Activated naive CD8-positive, alpha-beta T cell treated with anti-CD3 and anti-CD28 coated beads, Interleukin-2, amount 50 U/mL, for 24 hours (primary cell): ENCODE results near the gene BTBD2.
A peak's percentile ranks its signal among the peaks of the same experiment; 100 is the strongest.
"Not testable (repeated sequence)": the region's sequence is repeated elsewhere in the genome, so short reads cannot be mapped to it uniquely, and the experiment has no call there.

Experiments
- ATAC-seq: fragments of 150-1000 bp; cut with Tn5 transposase; one replicate; pipeline ENCODE4 v1.10.0; 2021
- DNase-seq: peaks from one replicate; pipeline ENCODE4 v3.0.0; 2021
- H3K27ac Mint-ChIP-seq: one replicate; pipeline ENCODE4 v1.8.0; 2021; ENCODE audit warnings: mild to moderate bottlenecking, mixed read lengths
- H3K27me3 Mint-ChIP-seq: one replicate; pipeline ENCODE4 v1.8.0; 2021; ENCODE audit warnings: mixed read lengths
- H3K36me3 Mint-ChIP-seq: one replicate; pipeline ENCODE4 v1.8.0; 2021; ENCODE audit warnings: low read depth, mixed read lengths
- H3K4me1 Mint-ChIP-seq: one replicate; pipeline ENCODE4 v1.8.0; 2021; ENCODE audit warnings: mixed read lengths
- H3K4me3 Mint-ChIP-seq: one replicate; pipeline ENCODE4 v1.8.0; 2021; ENCODE audit warnings: mild to moderate bottlenecking, moderate library complexity, mixed read lengths
- H3K9me3 Mint-ChIP-seq: one replicate; pipeline ENCODE4 v1.8.0; 2021; ENCODE audit warnings: mixed read lengths

BTBD2 gene

DNA sequence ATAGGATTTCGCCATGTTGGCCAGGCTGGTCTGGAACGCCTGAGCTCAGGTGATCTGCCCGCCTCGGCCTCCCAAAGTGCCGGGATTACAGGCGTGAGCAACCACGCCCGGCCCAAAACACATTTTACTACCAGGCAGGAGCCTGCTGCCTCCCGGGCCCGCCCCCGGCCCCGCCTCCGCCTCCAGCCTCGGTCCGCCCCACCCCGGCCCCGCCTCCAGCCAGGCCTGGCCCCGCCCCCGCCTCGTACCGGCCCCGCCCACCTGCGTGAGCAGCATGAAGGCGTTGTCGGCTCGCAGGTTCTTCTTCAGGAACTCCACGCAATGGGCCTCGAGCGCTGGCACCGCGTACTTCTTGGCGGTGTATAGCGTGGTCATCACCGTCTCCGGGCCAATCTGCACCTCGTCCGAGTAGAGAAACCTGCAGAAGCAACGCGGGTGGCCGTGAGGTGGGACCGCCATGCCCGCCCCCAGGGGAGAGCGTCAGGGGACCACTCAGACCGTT lies 22.7 kb downstream of the BTBD2 start:
- no peaks in the 10 kb centered on the region for H3K9me3 Mint-ChIP-seq
- no peak overlapping the region for H3K27ac Mint-ChIP-seq
- H3K4me3 Mint-ChIP-seq: no peak overlapping the region
- H3K27me3 Mint-ChIP-seq: no peaks in the 10 kb centered on the region
- H3K4me1 Mint-ChIP-seq: no peaks in the 10 kb centered on the region
- DNase-seq: peak; percentile 30
- no peak for ATAC-seq
- peaks cover 6% of the 10 kb centered on the region for H3K36me3 Mint-ChIP-seq

DNA sequence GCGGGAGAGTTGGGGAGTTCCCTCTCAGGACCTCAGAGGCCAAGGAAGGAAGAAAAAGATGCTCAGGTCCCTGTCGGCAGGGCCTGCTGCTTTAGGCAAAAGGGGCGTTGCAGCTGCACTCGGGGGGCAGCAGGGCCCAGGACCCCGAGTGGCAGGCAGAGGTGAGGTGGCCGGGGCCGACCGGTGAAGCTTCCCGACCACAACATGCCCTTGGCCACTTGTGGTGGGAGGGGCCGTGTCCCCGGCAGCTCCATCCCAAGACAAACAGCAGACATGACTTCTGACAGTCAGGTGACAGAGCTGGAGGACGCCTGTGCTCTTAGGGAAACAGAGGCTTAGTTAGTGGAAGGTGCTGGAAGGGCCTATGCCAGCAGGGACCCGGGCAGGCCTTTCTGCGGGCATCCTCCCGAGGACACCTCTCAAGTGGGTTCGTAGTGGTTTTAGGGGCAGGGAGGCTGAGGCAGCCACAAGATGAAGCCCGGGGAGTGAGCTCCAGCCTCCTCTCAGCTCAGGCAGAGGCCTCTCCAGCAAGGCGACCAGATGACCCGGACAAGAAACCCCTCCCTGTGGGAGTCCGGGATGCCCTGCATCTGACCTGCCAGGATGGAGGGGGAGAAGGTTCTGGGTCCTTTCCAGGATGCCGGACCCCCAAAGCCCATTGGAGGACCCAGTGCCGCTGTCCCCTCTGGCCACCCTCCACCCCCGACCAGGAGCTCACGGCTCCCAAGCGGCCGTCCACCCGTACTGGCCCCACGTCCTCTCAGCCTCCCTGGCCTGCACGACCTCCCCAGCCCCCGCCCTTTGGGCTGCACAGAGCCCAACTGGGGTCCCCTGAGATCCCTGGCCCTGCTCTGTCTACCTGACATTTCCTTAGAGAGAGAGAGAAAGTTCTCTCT lies 24.2 kb downstream of the BTBD2 start:
- no peak overlapping the region for H3K4me3 Mint-ChIP-seq
- H3K4me1 Mint-ChIP-seq: no peaks in the 10 kb centered on the region
- no peaks in the 10 kb centered on the region for H3K27me3 Mint-ChIP-seq
- H3K9me3 Mint-ChIP-seq: no peaks in the 10 kb centered on the region
- peaks cover 5% of the 10 kb centered on the region for H3K36me3 Mint-ChIP-seq
- DNase-seq (no peak), ATAC-seq (no peak)
- no peak overlapping the region for H3K27ac Mint-ChIP-seq

GRCh38 chr19:1990230-1991017 lies 25.1 kb downstream of the BTBD2 start:
- Mint-ChIP-seq H3K9me3 (no peaks in the 10 kb centered on the region), H3K4me1 (no peaks in the 10 kb centered on the region), H3K4me3 (no peak overlapping the region), H3K27me3 (no peaks in the 10 kb centered on the region), H3K36me3 (peaks cover 1% of the 10 kb centered on the region), H3K27ac (no peak overlapping the region)
- ATAC-seq (no peak), DNase-seq (no peak)

DNA sequence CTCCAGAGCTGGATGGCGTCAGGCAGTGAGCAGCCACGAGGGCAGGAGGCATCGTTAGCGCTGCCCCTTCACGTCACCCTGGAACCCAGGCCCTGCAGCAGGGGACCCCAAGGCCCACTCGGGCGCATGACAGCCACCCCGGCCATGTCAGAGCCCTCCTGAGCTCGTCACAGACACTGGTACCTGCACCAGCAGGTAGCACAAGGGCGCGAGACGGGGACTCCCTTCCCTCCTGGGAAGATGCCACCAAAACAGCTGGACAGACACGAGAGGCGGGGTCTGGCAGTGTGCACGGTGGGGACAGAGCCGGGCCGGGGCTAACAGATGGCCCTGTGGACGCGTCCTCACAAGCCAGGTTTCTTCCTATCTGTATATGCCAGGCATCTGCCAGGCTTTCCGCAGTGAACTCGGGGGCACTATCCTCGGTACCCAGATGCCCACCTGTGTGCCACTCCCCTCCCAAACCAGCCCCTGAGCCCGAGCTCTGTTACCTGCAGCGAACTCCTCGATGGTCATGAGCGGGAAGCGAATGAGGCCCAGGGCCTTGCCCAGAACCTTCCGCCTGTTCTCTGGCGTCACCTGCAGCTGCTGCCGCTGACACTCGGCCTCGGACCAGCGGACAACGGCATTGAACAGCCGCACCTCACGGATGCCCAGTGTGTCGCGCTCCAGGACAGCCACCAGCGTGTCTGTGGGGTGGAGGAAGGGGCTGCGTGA lies 25.8 kb downstream of the BTBD2 start:
- Mint-ChIP-seq H3K27ac (no peak overlapping the region), H3K4me1 (no peaks in the 10 kb centered on the region), H3K4me3 (no peak overlapping the region), H3K27me3 (no peaks in the 10 kb centered on the region), H3K36me3 (peaks cover 1% of the 10 kb centered on the region), H3K9me3 (no peaks in the 10 kb centered on the region)
- ATAC-seq (no peak), DNase-seq (no peak)

DNA sequence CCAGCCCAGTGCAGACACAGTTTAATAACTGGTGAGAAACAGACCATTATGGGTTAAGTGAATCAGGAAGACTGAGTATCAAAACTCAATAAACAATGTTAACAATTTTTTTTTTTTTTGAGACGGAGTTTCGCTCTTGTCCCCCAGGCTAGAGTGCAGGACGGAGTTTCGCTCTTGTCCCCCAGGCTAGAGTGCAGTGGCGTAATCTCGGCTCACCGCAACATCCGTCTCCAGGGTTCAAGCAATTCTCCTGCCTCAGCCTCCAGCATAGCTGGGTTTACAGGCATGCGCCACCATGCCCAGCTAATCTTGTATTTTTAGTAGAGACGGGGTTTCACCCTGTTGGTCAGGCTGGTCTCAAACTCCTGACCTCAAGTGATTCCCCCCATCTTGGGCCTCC lies 27.1 kb downstream of the BTBD2 start:
- not testable (repeated sequence) for H3K4me1 Mint-ChIP-seq, H3K9me3 Mint-ChIP-seq
- peak overlapping the region; percentile 60 for H3K27ac Mint-ChIP-seq

GRCh38 chr19:1987197-1988187 lies 28.0 kb downstream of the BTBD2 start:
- Mint-ChIP-seq H3K4me3 (no peak overlapping the region), H3K27ac (no peak overlapping the region), H3K4me1 (no peaks in the 10 kb centered on the region), H3K36me3 (peaks cover 5% of the 10 kb centered on the region), H3K9me3 (no peaks in the 10 kb centered on the region), H3K27me3 (no peaks in the 10 kb centered on the region)
- DNase-seq (no peak), ATAC-seq (no peak)

More for the DNA sequence above, 27.1 kb downstream of the BTBD2 start:
- DNase-seq, H3K36me3 Mint-ChIP-seq, H3K27me3 Mint-ChIP-seq, ATAC-seq, H3K4me3 Mint-ChIP-seq: not testable (repeated sequence)

DNA sequence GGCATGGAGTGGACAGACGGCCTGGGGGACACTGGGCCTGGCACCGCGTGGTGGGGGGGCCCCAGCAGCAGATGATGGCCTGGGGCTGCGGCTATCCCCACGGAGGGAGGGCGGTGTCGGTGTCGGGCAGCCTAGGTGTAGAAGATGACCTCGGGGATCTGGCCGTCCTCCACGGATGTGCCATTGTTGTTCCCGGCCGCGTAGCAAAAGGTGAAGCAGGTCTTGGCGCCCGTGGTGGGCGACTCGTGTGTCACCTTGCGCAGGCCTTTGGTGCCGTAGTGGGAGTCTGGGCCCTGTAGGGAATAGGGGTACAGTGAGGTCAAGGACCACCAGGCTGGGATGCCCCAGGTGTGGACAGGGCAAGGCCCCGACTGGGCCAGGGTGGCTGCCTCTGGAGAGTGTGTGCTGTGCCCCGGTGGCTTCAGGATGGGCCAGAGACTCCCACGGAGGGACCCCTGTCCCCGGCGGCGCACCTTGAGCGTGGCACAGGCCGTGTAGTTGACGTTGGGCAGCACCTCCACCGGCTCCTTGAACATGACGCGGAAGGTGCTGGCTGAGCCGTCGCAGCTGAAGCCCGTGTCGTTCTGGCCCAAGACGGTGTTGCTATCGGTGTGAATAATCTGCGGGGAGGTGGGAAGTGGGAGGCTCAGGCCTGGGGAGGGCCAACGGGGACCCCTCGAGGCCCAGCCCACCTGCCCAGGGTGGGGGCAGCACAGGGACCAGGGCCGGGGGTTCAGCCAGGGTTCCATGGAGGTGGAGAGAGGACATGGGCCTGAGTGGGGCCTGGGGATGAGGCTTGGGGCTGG lies 29.0 kb downstream of the BTBD2 start:
- Mint-ChIP-seq H3K4me3 (no peak overlapping the region), H3K4me1 (no peaks in the 10 kb centered on the region), H3K9me3 (no peaks in the 10 kb centered on the region), H3K27ac (no peak overlapping the region), H3K27me3 (no peaks in the 10 kb centered on the region), H3K36me3 (peaks cover 7% of the 10 kb centered on the region)
- no peak for DNase-seq
- ATAC-seq: no peak

- peak; percentile 12 for ATAC-seq
- Mint-ChIP-seq H3K27ac (no peak overlapping the region), H3K4me3 (no peak overlapping the region), H3K4me1 (no peaks in the 10 kb centered on the region), H3K9me3 (no peaks in the 10 kb centered on the region), H3K27me3 (no peaks in the 10 kb centered on the region), H3K36me3 (peaks cover 10% of the 10 kb centered on the region)
- DNase-seq: no peak
These were observed 29.7 kb downstream of the BTBD2 start for GRCh38 chr19:1985588-1986356.

GRCh38 chr19:1984357-1984756 lies 31.2 kb downstream of the BTBD2 start:
- H3K36me3 Mint-ChIP-seq: peaks cover 10% of the 10 kb centered on the region
- ATAC-seq: no peak

DNA sequence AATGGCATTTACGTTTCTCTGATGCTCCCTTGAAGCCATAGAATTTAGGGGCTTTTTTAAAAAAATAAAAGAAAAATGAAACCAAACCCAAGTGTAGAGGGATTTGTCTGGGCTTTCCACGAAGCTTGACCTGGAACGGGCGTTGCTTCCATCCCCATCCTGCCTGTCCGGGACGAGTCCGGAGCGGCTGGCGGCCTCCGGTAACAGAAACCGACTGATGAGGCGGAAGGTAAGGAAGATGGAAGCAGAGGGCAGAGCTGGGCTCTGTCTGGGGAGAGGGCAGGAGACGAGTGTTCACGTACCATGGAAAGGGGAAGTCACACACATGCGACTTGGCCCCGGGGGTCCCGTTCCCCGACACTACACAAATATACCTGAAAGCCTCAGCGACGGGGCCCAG lies 34.3 kb downstream of the BTBD2 start:
- Mint-ChIP-seq H3K27ac (no peak overlapping the region), H3K36me3 (peaks cover 8% of the 10 kb centered on the region), H3K4me3 (no peak overlapping the region), H3K4me1 (no peaks in the 10 kb centered on the region), H3K9me3 (no peaks in the 10 kb centered on the region), H3K27me3 (no peaks in the 10 kb centered on the region)
- ATAC-seq (no peak), DNase-seq (no peak)

More at GRCh38 chr19:1984357-1984756, 31.2 kb downstream of the BTBD2 start:
- Mint-ChIP-seq H3K27ac (no peak overlapping the region), H3K27me3 (no peaks in the 10 kb centered on the region), H3K4me3 (no peak overlapping the region), H3K9me3 (no peaks in the 10 kb centered on the region), H3K4me1 (no peaks in the 10 kb centered on the region)
- DNase-seq: no peak

- Mint-ChIP-seq H3K36me3 (peaks cover 8% of the 10 kb centered on the region), H3K27ac (no peak overlapping the region), H3K4me3 (no peak overlapping the region), H3K9me3 (no peaks in the 10 kb centered on the region), H3K27me3 (no peaks in the 10 kb centered on the region), H3K4me1 (no peaks in the 10 kb centered on the region)
- ATAC-seq: no peak
- no peak for DNase-seq
These were observed 34.7 kb downstream of the BTBD2 start for GRCh38 chr19:1980809-1981181.

GRCh38 chr19:1980091-1980808 lies 35.3 kb downstream of the BTBD2 start:
- Mint-ChIP-seq H3K36me3 (peaks cover 8% of the 10 kb centered on the region), H3K27me3 (no peaks in the 10 kb centered on the region), H3K4me3 (no peak overlapping the region), H3K27ac (no peak overlapping the region), H3K9me3 (no peaks in the 10 kb centered on the region), H3K4me1 (no peaks in the 10 kb centered on the region)
- no peak for DNase-seq
- ATAC-seq: no peak
